ENCODE data around the gene RAB9A. TPM values are rescaled to one million over a fixed set of nuclear protein-coding genes. Genes with fewer than 3 reads are reported as not detected.
A peak's percentile ranks its signal among the peaks of the same experiment; 100 is the strongest.
"Not testable (repeated sequence)": the region's sequence is repeated elsewhere in the genome, so short reads cannot be mapped to it uniquely, and the experiment has no call there.

RAB9A gene
- total RNA-seq, 2 experiments from 2014 or later = 10.6 to 11.2 TPM

GRCh38 chrX:13726583-13726982 is 37.7 kb downstream of the RAB9A start:
- CTCF ChIA-PET = interaction anchor here (1.2 kb wide), 1 partner anchor 32 kb away, joined by 4 read pairs; no protein-coding TSS in a partner anchor
- Mint-ChIP-seq H3K27ac (peak overlapping the region; percentile 49), H3K4me1 (ENCODE audit: low read depth) (peaks cover 62% of the 10 kb centered on the region), H3K36me3 (ENCODE audit: low read depth) (peaks cover 84% of the 10 kb centered on the region)
- ATAC-seq; DNase-seq; H3K9me3 Mint-ChIP-seq (ENCODE audit: insufficient read depth); H3K4me3 Mint-ChIP-seq; H3K27me3 Mint-ChIP-seq (ENCODE audit: low read depth): not testable (repeated sequence)
- POLR2A ChIA-PET = interaction anchor here (2.3 kb wide), 1 partner anchor 8 kb away, joined by 7 read pairs; the partner anchor contains the start of genes OFD1 and TRAPPC2

- ATAC-seq; H3K27ac Mint-ChIP-seq; DNase-seq; H3K9me3 Mint-ChIP-seq (ENCODE audit: insufficient read depth); H3K4me3 Mint-ChIP-seq; CTCF ChIA-PET; POLR2A ChIA-PET; H3K27me3 Mint-ChIP-seq (ENCODE audit: low read depth): not testable (repeated sequence)
- Mint-ChIP-seq H3K36me3 (ENCODE audit: low read depth) (peaks cover 82% of the 10 kb centered on the region), H3K4me1 (ENCODE audit: low read depth) (peaks cover 64% of the 10 kb centered on the region)
These were observed 41.6 kb downstream of the RAB9A start for GRCh38 chrX:13730523-13730922.

- Mint-ChIP-seq H3K9me3 (ENCODE audit: insufficient read depth) (no peaks in the 10 kb centered on the region), H3K27me3 (ENCODE audit: low read depth) (no peaks in the 10 kb centered on the region), H3K27ac (no peak overlapping the region), H3K36me3 (ENCODE audit: low read depth) (peaks cover 66% of the 10 kb centered on the region), H3K4me1 (ENCODE audit: low read depth) (peaks cover 58% of the 10 kb centered on the region), H3K4me3 (peak overlapping the region; percentile 97)
- DNase-seq (no peak), ATAC-seq (no peak)
- ChIA-PET CTCF (no interaction called here), POLR2A (interaction anchor here (0.7 to 3.5 kb wide), 3 partner anchors 9 to 759 kb away, joined by 3 to 18 read pairs (median 4); partner anchors contain the start of gene RAB9A)
These were observed 43.5 kb downstream of the RAB9A start for GRCh38 chrX:13732246-13733067.

DNA sequence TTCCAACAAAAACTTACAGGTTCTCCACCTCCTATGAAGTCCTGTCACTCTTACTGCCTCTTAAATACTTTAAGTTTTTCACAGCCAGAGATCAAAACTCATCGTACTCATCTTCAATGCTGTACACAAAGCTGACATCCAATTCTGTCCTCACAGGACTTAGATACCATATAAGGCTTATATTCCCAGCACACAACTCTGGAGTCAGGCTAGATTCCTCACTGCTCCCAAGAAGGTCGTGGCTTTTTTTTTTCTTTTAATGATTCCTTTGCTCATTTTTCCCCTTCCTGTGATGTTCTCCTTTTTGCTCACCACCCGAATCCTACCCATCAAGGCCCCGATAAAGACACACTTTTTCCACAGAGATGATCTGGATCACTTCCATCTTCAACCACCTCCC is 44.6 kb downstream of the RAB9A start:
- H3K27me3 Mint-ChIP-seq (ENCODE audit: low read depth) = no peaks in the 10 kb centered on the region
- H3K4me1 Mint-ChIP-seq (ENCODE audit: low read depth) = peaks cover 53% of the 10 kb centered on the region
- peaks cover 56% of the 10 kb centered on the region for H3K36me3 Mint-ChIP-seq (ENCODE audit: low read depth)
- DNase-seq (no peak), ATAC-seq (no peak)
- H3K9me3 Mint-ChIP-seq (ENCODE audit: insufficient read depth) = no peaks in the 10 kb centered on the region
- peak overlapping the region; percentile 97 for H3K27ac Mint-ChIP-seq
- H3K4me3 Mint-ChIP-seq = peak overlapping the region; percentile 97
- POLR2A ChIA-PET = interaction anchor here (0.8 to 3.5 kb wide), 6 partner anchors 8 to 919 kb away, joined by 3 to 25 read pairs (median 6); partner anchors contain the start of gene RAB9A
- CTCF ChIA-PET = interaction anchor here (1.1 to 2.5 kb wide), 3 partner anchors 8 to 64 kb away, joined by 3 to 5 read pairs (median 5); no protein-coding TSS in a partner anchor

DNA sequence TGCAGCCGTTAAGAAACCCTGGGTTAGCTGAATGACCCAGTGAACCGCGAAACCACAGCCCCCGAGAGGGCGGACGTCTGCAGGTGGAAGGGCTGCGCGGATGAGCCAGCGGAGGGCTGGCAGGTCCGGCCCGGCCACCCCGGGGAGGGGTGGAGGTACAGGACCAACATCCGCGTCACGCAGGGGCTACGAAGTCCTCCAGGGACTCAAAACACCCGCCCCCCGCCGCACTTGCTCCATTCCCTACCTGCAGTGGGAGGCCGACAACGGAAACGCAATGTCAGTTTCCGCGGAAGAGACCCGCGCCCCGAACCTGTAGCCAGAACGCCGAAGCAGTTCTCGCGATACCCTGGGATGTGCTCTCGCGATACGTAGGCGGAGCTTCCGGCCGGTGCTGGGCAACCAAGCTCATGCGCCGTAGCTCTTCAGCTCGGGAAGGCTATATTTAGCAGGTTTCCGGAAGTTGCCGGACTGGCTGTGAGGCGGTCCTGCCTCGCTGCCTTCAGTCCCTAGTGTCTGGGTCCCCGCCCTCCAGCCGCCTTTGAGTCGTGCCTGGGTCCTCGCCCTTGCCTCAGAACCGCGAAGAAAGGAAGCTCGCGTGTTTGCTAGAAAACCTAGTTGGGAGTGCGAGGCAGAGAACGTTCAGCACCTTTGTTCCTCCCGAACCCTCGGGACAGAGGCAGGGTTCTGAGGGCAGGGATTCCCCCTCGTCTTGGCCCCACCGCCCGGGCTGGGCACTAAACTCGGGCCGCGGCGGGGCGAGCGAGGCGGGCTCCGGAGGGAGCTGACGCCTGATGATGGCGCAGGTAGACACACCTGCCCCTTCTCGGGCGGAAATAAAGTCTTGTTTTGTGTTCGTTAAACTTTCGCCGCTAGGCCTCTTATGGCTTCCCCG is 45.6 kb downstream of the RAB9A start, which contains the start of the genes OFD1 and TRAPPC2:
OFD1 (plus strand) TSS at position 471 of the 895 bp plus-strand sequence; CDS start at position 795, 324 bp downstream.
TRAPPC2 (minus strand) TSS at position 343 of the 895 bp plus-strand sequence. CDS start 14,657 bp downstream, outside the sequence.
- ChIA-PET CTCF (interaction anchor here (0.7 to 2.5 kb wide), 10 partner anchors 8 to 72 kb away, joined by 3 to 5 read pairs (median 4); no protein-coding TSS in a partner anchor), POLR2A (interaction anchor here (0.6 to 3.5 kb wide), 24 partner anchors 8 to 920 kb away, joined by 3 to 25 read pairs (median 4); partner anchors contain the start of genes GEMIN8, RAB9A and TCEANC)
- H3K27ac Mint-ChIP-seq = peak within 1 kb of the TSS; percentile 97
- peaks cover 47% of the 10 kb centered on the region for H3K36me3 Mint-ChIP-seq (ENCODE audit: low read depth)
- no peaks in the 10 kb centered on the region for H3K27me3 Mint-ChIP-seq (ENCODE audit: low read depth)
- no peaks in the 10 kb centered on the region for H3K9me3 Mint-ChIP-seq (ENCODE audit: insufficient read depth)
- peaks cover 46% of the 10 kb centered on the region for H3K4me1 Mint-ChIP-seq (ENCODE audit: low read depth)
- peak; percentile 98 for ATAC-seq
- peak within 1 kb of the TSS; percentile 97 for H3K4me3 Mint-ChIP-seq
- DNase-seq = peak; percentile 93

- CTCF ChIA-PET = no interaction called here
- no peak overlapping the region for H3K4me3 Mint-ChIP-seq
- H3K4me1 Mint-ChIP-seq (ENCODE audit: low read depth) = peaks cover 24% of the 10 kb centered on the region
These were observed 52.8 kb downstream of the RAB9A start for GRCh38 chrX:13741695-13742094.

DNA sequence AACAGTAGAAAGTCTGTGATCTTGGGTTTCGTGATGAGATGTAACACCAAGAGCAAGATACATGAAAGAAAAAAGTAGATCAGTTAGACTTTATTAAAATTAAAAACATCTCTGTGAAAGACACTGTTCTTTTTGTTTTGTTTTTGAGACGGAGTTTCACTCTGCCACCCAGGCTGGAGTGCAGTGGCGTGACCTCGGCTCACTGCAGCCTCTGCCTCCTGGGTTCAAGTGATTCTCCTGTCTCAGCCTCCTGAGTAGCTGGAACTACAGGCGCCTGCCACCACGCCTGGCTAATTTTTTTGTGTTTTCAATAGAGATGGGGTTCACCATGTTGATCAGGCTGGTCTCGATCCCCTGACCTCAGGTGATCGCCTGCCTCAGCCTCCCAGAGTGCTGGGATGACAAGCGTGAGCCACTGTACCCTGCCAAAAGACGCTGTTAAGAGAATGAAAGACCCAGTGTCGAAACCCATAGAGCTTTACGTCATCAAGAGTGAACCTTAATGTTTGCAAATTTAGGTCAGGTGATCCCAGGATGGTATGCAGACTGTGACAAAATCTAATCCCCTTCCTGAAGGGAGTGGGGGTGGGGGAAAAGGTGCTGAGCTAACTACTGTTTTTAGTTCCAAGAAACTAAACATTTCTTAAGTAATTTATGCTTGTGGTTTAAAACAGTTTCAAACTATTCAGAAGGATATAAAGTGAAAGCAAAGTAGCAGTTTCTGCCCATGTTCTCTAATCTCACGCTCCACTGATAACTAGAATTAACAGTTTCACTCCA is 53.7 kb downstream of the RAB9A start:
- peak overlapping the region; percentile 58 for H3K4me3 Mint-ChIP-seq
- peaks cover 33% of the 10 kb centered on the region for H3K36me3 Mint-ChIP-seq (ENCODE audit: low read depth)
- ChIA-PET POLR2A (interaction anchor here (0.9 to 1.1 kb wide), 2 partner anchors 8 to 9 kb away, joined by 4 to 9 read pairs; partner anchors contain the start of genes OFD1 and TRAPPC2), CTCF (interaction anchor here (0.5 to 1.3 kb wide), 3 partner anchors 8 to 96 kb away, joined by 3 to 4 read pairs (median 3); partner anchors contain the start of genes OFD1 and TRAPPC2)
- peak overlapping the region; percentile 81 for H3K27ac Mint-ChIP-seq
- ATAC-seq (peak; percentile 75), DNase-seq (peak; percentile 26)
- H3K4me1 Mint-ChIP-seq (ENCODE audit: low read depth) = peaks cover 25% of the 10 kb centered on the region
- no peaks in the 10 kb centered on the region for H3K27me3 Mint-ChIP-seq (ENCODE audit: low read depth)
- H3K9me3 Mint-ChIP-seq (ENCODE audit: insufficient read depth) = no peaks in the 10 kb centered on the region

More at GRCh38 chrX:13741695-13742094, 52.8 kb downstream of the RAB9A start:
- POLR2A ChIA-PET = interaction anchor here (0.9 kb wide), 1 partner anchor 8 kb away, joined by 4 read pairs; no protein-coding TSS in a partner anchor
- Mint-ChIP-seq H3K27me3 (ENCODE audit: low read depth) (no peaks in the 10 kb centered on the region), H3K27ac (peak overlapping the region; percentile 50), H3K9me3 (ENCODE audit: insufficient read depth) (no peaks in the 10 kb centered on the region), H3K36me3 (ENCODE audit: low read depth) (peaks cover 26% of the 10 kb centered on the region)
- DNase-seq (no peak), ATAC-seq (no peak)

DNA sequence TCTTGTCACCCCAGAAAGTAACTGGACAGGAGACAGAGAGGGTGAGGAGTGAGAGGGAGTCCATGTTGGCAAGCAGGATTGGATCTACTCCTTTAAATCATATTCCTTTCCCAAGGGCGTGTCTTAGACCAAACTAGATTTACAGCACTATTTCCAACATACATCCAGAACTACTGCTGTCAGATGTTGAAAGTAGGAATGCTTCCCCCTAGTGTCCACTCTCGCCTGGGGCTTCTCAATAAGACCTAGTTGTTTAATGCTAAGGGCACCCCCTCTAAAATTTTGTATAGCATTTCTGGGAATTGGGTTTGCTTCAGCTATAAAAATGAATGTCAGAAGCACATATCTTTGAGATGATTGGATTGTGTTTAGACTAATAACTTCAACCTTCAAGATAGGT is 58.9 kb downstream of the RAB9A start:
- peaks cover 46% of the 10 kb centered on the region for H3K36me3 Mint-ChIP-seq (ENCODE audit: low read depth)
- peak; percentile 38 for DNase-seq
- ATAC-seq = no peak
- H3K9me3 Mint-ChIP-seq (ENCODE audit: insufficient read depth) = no peaks in the 10 kb centered on the region
- CTCF ChIA-PET = interaction anchor here (0.9 to 1.3 kb wide), 3 partner anchors 11 to 12 kb away, joined by 3 to 4 read pairs (median 3); no protein-coding TSS in a partner anchor
- H3K4me3 Mint-ChIP-seq = no peak overlapping the region
- H3K27me3 Mint-ChIP-seq (ENCODE audit: low read depth) = no peaks in the 10 kb centered on the region
- peaks cover 24% of the 10 kb centered on the region for H3K4me1 Mint-ChIP-seq (ENCODE audit: low read depth)
- H3K27ac Mint-ChIP-seq = no peak overlapping the region
- POLR2A ChIA-PET = interaction anchor here (0.6 kb wide), 1 partner anchor 13 kb away, joined by 3 read pairs; no protein-coding TSS in a partner anchor

DNA sequence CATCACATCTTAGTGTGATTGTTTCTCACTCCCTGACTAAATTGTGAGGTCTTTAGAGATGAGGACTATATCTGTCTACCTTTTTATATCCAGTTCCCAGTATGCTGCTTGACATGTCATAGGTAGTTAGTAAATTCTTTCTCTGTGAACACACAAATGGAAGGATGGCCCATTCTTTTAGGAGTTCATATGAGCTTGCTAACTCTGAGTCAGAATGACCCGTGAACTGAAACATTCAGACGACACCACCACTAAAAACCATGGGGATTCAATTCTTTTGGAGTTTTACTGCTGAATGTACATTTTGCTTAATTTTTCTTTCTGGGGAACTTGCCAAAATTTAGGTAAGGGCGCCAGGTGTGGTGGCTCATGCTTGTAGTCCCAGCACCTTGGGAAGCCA is 59.6 kb downstream of the RAB9A start:
- Mint-ChIP-seq H3K9me3 (ENCODE audit: insufficient read depth) (no peaks in the 10 kb centered on the region), H3K27me3 (ENCODE audit: low read depth) (no peaks in the 10 kb centered on the region), H3K36me3 (ENCODE audit: low read depth) (peaks cover 50% of the 10 kb centered on the region), H3K4me1 (ENCODE audit: low read depth) (peaks cover 24% of the 10 kb centered on the region), H3K27ac (peak overlapping the region; percentile 64), H3K4me3 (no peak overlapping the region)
- POLR2A ChIA-PET = interaction anchor here (2.7 kb wide), 1 partner anchor 14 kb away, joined by 8 read pairs; the partner anchor contains the start of genes OFD1 and TRAPPC2
- DNase-seq = no peak
- CTCF ChIA-PET = interaction anchor here (1.3 kb wide), 1 partner anchor 12 kb away, joined by 4 read pairs; no protein-coding TSS in a partner anchor
- no peak for ATAC-seq

GRCh38 chrX:13750204-13750603 is 61.3 kb downstream of the RAB9A start:
- H3K4me1 Mint-ChIP-seq (ENCODE audit: low read depth) = peaks cover 28% of the 10 kb centered on the region

More at GRCh38 chrX:13750204-13750603, 61.3 kb downstream of the RAB9A start:
- ChIA-PET CTCF (interaction anchor here (0.7 to 5.0 kb wide), 11 partner anchors 9 to 282 kb away, joined by 3 to 25 read pairs (median 4); partner anchors contain the start of genes OFD1 and TRAPPC2), POLR2A (interaction anchor here (2.7 kb wide), 1 partner anchor 15 kb away, joined by 8 read pairs; the partner anchor contains the start of genes OFD1 and TRAPPC2)
- H3K27me3 Mint-ChIP-seq (ENCODE audit: low read depth) = no peaks in the 10 kb centered on the region
- no peak overlapping the region for H3K4me3 Mint-ChIP-seq
- peaks cover 50% of the 10 kb centered on the region for H3K36me3 Mint-ChIP-seq (ENCODE audit: low read depth)
- H3K27ac Mint-ChIP-seq = no peak overlapping the region
- DNase-seq (peak; percentile 24), ATAC-seq (peak; percentile 65)
- no peaks in the 10 kb centered on the region for H3K9me3 Mint-ChIP-seq (ENCODE audit: insufficient read depth)

Data from activated CD8-positive, alpha-beta T cell treated with anti-CD3 and anti-CD28 coated beads, Interleukin-2, amount 10 ng/mL, durations not matched to agents 7 days and 5 days (primary cell).